ENCODE data around the gene ATN1. TPM values are rescaled to one million over a fixed set of nuclear protein-coding genes. Genes with fewer than 3 reads are reported as not detected.
A peak's percentile ranks its signal among the peaks of the same experiment; 100 is the strongest.

Gene ATN1
- total and polyA plus RNA-seq, 2 of the 8 experiments (the other 6 are each of a cell fraction or from before 2014, with no cell fraction given) = 20.6 to 73.4 TPM

DNA sequence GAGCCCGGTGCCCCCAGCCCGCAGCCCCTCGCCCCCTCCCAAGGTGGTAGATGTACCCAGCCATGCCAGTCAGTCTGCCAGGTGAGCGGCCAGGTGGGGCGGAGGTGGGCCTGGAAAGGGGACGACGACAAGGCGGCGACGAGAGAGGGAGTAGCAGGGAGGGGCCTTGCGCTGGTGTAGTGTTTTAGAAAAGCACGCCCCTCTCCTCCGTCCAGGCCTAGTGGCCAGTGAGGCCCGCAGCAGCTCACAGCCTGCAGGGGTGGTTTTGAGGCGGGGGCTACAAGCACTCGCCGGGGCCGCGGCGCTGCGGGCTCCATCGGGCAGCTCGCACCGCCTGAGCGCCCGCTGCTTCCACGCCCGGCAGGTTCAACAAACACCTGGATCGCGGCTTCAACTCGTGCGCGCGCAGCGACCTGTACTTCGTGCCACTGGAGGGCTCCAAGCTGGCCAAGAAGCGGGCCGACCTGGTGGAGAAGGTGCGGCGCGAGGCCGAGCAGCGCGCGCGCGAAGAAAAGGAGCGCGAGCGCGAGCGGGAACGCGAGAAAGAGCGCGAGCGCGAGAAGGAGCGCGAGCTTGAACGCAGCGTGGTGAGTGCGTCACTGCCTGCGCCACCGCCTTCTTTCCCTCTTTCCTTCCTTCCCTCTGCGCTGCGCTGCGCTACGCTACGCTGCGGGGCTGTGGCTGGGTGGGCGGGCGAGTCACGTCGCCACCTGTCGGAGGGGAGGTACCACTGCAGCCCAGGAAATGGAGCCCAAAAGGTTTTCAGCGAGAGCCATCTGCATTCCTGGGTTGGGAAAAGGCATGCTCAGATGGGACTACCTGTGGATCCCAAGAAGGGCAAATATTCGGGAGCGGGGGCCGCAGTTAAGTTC is 10.0 kb downstream of the ATN1 start (continued):
- TF ChIP-seq GABPA (IDR thresholded peaks at IDR 0.05; ENCODE audit: borderline replicate concordance, insufficient read depth, low read length) (peak; percentile 46; the same call in 1 of the 2 replicates), SAP30 (IDR thresholded peaks at IDR 0.05; ENCODE audit: insufficient read depth, insufficient replicate concordance, low read length) (no peak), EGR1 (IDR thresholded peaks at IDR 0.05; ENCODE audit: borderline replicate concordance, low read depth, low read length) (peak; percentile 86; the same call in 1 of the 2 replicates), PHF8 (conservative IDR thresholded peaks at IDR 0.05; ENCODE audit: low read depth, low read length) (peak; percentile 76), RXRA (IDR thresholded peaks at IDR 0.05; ENCODE audit: insufficient read depth, low read depth, low read length) (no peak), KDM1A (IDR thresholded peaks at IDR 0.05; ENCODE audit: borderline replicate concordance, low read length) (no peak), ZNF274 (IDR thresholded peaks at IDR 0.05; ENCODE audit: borderline replicate concordance, extremely low read depth, low read length) (no peak), GTF2F1 (IDR thresholded peaks at IDR 0.05; ENCODE audit: borderline replicate concordance, low read depth, low read length) (no peak), CREB1 (IDR thresholded peaks at IDR 0.05) (peak; percentile 99), TCF12 (IDR thresholded peaks at IDR 0.05; ENCODE audit: low read depth, low read length) (0 out of 2 replicates have a peak, but pooled peaks have one; percentile 68), POLR2A (IDR thresholded peaks at IDR 0.05; ENCODE audit: control extremely low read depth in 1 of 2, low read depth in 2 of 2, low read length in 2 of 2) (peak in 1 of 2 experiments; percentile 93; a peak in 2 of 3 replicates), CHD2 (IDR thresholded peaks at IDR 0.05; ENCODE audit: low read length) (peak; percentile 88), SIX5 (IDR thresholded peaks at IDR 0.05; ENCODE audit: low read depth, low read length) (no peak), EZH2 (IDR thresholded peaks at IDR 0.05; ENCODE audit: low read depth, low read length, severe bottlenecking) (no peak), YY1 (IDR thresholded peaks at IDR 0.05; ENCODE audit: low read depth, low read length) (peak; percentile 80; the same call in 1 of the 2 replicates), TBP (IDR thresholded peaks at IDR 0.05; ENCODE audit: low read depth, low read length) (no peak; the same call in 1 of the 2 replicates), CBX8 (IDR thresholded peaks at IDR 0.05; ENCODE audit: borderline replicate concordance, low read depth, low read length) (no peak), CHD1 (IDR thresholded peaks at IDR 0.05; ENCODE audit: low read depth, low read length) (no peak), BACH1 (IDR thresholded peaks at IDR 0.05; ENCODE audit: low read length) (peak; percentile 86), SIRT6 (IDR thresholded peaks at IDR 0.05; ENCODE audit: low read length) (no peak), JUND (IDR thresholded peaks at IDR 0.05; ENCODE audit: low read length) (peak; percentile 49; the same call in 1 of the 2 replicates), CTBP2 (IDR thresholded peaks at IDR 0.05; ENCODE audit: borderline replicate concordance, insufficient read depth, insufficient read length, low read length) (no peak), KDM5A (IDR thresholded peaks at IDR 0.05; ENCODE audit: low read length) (no peak)
- TF ChIP-seq, protein P1, sequence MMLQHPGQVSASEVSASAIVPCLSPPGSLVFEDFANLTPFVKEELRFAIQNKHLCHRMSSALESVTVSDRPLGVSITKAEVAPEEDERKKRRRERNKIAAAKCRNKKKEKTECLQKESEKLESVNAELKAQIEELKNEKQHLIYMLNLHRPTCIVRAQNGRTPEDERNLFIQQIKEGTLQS (IDR thresholded peaks at IDR 0.05; ENCODE audit: insufficient read depth, low read depth, low read length) = no peak

Measured in H1 (cell line).